ENCODE data around the gene PRR7.

GRCh38 chr5:177469750-177470525 lies 23.3 kb downstream of the PRR7 start:
- TF ChIP-seq CTCF (IDR thresholded peaks at IDR 0.05; ENCODE audit: poor library complexity): no peak
- TF ChIP-seq EZH2 (IDR thresholded peaks at IDR 0.05; ENCODE audit: borderline replicate concordance): no peak

Measured in hepatocyte (in vitro differentiated cells).